HG03095 (cell line): ENCODE data around the gene TSSK2.

Experiments used
- ATAC-seq: cut with Tn5 transposase; IDR thresholded peaks from one replicate; pipeline ENCODE4 v1.9.1; 2021; ENCODE audit warnings: moderate library complexity; ENCODE audit not compliant: unreplicated experiment

TSSK2 gene

GRCh38 chr22:19122752-19123492 is 8.2 kb upstream of the TSSK2 start:
- ATAC-seq: no peak

DNA sequence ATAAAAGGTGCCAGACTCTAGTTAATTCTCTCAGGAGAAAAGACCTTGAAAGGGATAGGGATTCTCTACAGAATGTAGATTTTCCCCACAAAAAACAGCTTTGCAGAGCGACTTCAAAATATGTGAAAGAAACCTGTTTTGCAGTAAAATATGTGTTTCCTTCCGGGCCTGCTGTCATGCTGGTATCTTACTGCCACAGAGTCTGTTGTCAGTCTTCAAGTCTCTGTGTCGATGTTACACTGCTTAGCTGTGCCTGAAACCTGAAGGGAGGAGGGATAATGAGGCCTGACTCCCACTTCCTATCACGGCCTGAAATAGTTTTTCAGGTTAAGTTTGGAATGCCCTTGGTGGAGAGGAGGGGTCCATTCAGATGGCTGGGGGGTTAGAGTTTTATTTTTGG is 7.2 kb upstream of the TSSK2 start:
- no peak for ATAC-seq

DNA sequence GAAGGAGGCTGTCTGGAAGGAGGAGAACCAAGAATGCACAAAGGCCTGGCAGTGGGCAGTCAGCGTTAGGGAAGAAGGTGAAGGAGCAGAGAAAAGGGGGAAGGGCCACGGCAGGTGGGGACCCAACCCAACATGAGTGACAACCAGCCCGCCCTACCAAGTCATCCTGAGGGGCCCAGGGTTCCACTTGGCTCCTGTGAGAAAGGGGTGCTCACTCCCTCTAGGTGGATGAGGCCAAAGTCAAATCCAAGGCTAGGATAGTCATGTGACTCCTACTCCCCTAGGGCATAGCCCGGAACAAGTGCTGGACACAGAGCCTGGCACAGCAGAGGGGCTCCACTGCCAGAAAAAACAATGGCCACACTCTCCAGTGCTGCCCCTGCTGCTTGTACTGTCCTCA is 6.7 kb upstream of the TSSK2 start:
- no peak for ATAC-seq

- no peak for ATAC-seq
Observed at GRCh38 chr22:19125011-19125410, 6.1 kb upstream of the TSSK2 start.

DNA sequence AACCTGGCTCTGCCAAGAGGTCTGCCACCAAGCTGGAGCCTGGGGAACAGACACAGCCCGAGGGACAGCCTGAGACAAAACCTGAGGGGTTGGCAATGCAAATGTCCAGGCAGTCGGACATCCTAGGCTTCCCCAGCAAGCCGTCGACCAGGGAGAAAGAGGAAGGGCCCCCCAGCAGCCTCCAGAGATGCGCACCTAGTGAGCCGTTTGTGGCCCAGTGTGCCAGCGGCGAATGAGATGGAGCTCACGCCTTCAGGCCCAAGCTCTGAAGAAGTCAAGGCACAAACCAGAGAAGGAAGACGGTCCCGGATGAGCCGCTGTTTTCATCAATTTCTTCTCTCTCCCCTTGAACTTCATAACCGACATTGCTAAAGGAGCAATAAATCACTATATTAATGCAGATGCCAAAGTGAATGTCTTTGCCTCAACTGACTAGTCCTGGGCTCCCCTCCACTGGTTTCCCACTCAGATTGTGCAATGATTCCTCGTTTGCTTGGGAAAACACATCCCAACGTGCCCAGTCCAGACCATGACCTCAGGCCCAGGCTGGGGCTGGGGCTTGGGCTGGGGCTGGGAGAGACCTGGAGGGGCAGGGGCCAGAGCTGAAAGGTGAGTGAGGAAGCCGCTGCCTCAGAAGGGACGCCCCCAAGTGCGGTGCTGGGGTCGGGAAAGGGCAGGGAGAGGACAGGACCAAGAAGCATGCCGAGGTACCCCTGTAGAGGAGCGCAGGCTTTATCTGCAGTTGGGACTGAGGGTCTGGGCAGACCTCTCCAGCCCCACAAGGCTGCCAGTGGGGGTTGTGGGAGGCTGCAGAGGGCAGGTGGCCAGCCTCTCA is 5.4 kb upstream of the TSSK2 start:
- no peak for ATAC-seq

GRCh38 chr22:19126309-19127273 is 4.5 kb upstream of the TSSK2 start:
- no peak for ATAC-seq

- ATAC-seq: no peak
Observed at GRCh38 chr22:19127329-19128008, 3.6 kb upstream of the TSSK2 start.

DNA sequence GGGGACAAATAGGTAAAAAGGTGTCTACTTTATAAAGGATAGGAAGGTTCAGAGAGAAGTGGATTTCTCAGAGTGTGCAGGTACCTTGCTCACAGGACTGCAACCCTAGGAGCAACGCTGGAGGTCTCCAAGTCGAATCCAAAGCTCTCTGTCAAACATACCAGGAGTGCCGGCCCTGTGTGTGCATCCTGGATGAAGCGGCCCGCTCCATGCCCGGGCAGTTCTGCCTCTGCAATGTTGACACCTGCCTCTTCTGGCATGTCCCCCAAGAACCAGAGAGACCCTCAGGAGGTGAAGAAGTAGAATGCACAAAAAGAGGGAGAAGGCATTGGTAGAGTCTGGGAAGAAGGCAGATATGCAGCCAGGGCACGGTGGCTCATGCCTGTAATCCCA is 3.1 kb upstream of the TSSK2 start:
- no peak for ATAC-seq

DNA sequence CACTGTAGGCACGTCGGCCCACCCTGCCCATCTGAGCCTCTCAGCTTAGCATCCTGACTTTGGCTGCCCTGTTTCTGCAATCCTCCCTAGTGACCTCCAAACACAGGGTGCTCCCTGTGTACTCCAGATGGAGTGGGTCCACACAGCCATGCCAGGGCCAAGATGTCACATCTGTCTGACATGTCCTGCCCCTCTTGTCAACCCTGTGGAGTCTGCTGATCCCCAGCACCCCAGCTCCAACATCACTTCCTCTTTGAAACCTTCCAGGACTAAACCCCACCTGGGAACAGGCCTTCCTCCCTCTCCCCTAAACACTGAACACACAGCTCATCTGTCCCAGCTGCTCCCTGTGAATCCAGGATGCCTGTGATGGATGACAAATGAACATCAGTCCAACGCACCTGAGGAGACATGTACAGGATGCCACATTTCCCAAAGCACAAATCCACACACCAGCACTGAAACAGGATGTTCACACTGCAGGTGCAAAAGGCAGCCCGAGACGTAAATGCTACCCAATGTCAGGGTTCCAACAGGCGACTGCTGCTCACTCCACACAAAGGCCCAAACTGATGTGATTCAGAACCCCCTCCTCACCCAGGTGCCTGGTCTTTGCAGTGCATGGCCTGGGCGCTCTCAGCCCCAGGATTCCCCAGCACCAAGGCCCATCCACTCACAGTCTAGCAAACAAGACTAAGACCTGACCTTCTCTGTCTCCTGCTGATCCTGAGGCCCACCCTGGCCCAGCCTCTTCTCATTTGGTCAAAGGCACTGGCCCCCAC is 2.0 kb upstream of the TSSK2 start:
- no peak for ATAC-seq

DNA sequence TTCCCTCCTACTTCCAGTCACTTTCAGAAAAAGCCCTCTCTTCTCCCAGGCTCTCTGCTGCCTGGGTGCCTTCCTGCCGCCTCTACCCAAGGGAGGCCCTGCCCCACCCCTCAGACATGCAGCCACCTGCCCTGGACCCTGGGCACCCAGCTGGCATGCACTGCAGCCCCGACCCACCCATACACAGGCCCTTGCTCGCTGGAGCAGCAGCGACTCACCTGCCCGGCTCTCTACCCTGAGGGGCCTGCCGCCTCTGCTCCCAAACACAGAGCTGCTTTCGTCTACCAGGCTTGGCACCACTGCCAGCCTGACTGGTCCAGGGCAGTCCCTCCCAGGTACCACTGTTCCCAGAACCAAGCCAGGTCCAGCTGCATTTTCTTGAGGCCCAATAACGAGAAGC is 1.2 kb upstream of the TSSK2 start:
- ATAC-seq: no peak

GRCh38 chr22:19131685-19132015 is 542 bp downstream of the TSSK2 start:
- no peak for ATAC-seq

GRCh38 chr22:19132153-19132552 is 1.0 kb downstream of the TSSK2 start:
- no peak for ATAC-seq

- ATAC-seq: no peak
Observed at GRCh38 chr22:19132693-19133400, 1.7 kb downstream of the TSSK2 start.

DNA sequence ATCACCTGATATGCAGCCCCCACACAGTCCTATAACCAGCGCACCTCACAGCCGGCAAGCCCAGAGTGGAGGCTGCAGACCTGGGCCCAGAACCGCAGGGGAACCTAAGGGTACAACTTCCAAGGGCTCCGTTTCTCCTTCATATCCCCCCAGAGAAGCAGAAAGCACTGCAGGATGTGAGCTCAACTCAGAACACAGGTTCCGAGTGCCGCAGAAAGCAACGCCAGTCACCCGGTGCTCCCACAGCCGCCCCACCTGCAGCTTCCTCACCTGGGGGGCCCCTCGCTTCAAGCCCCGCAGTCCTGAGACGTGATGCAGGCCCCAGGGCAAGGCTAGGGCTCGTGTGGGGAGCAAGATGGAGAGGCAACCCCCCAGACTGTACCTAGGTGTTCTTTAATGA is 2.5 kb downstream of the TSSK2 start:
- no peak for ATAC-seq

DNA sequence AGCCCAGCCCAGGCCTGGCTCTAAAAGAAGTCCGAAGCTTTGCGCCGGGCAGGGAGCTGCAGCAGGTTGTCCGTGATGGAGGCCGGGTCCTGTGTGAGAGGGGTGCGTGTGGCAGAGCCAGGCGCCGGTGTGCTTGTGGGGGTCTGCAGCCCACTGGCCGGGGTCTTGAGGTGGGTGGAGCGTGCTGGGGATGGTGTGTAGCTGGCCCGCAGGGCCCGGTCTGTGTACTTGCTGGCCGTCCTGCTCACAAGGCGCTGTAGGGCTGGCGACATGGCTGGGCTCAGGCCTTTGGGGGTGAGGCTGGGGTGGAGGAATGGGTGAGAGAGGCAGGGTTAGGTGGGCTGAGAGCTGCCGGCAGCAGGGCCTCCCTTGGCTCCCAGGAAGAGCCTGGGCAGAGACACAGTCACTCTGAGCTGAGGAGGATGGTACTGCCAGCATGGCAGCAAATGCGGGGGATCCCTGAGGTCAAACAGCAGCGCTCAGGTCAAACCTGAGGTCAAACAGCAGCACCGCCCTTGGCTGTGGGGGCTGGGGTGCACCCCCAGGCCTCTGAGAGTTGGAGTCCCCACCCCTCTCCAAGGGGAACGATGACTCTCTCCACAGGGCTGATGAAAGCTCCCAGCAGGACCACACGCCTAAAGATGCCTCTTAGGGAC is 3.2 kb downstream of the TSSK2 start:
- no peak for ATAC-seq

GRCh38 chr22:19134874-19135273 is 3.8 kb downstream of the TSSK2 start:
- no peak for ATAC-seq

DNA sequence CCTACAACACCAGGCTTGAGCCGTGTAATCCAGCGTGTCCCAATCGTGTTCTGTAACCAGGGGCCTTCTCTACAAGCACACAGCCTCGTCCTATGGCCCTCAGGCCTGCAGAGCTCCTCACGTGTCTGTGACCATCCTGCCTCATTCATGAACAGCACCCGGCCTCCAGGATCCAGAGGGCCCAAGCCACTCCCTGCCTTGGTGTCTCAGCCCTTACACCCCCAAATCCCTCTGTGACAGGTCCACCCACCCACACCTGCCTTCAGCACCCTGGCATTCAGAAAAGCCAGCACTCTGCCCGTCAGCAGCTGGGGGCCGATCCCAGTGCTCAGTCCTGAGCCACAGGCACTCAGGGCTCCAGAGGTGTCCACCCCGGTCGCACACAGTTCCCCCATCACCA is 5.8 kb downstream of the TSSK2 start:
- ATAC-seq: no peak

- no peak for ATAC-seq
Observed at GRCh38 chr22:19137384-19138216, 6.5 kb downstream of the TSSK2 start.
